Fibroblast of mammary gland (primary cell): ENCODE data around the gene GPATCH4.
"Not testable (repeated sequence)": the region's sequence is repeated elsewhere in the genome, so short reads cannot be mapped to it uniquely, and the experiment has no call there.

Source experiments
- DNase-seq: peaks from one replicate; pipeline ENCODE4 v3.0.0-alpha.2; 2010; ENCODE audit warnings: low read depth
- H3K4me3 ChIP-seq: 2 replicates; pipeline ENCODE4 v1.5.1; 2011; ENCODE audit warnings: low read depth, mild to moderate bottlenecking, low read length, moderate library complexity; ENCODE audit not compliant: control insufficient read depth
- CTCF ChIP-seq: conservative IDR thresholded peaks from 2 replicates; pipeline ENCODE4 v1.5.1; 2011; ENCODE audit warnings: low read depth, low read length, inconsistent platforms; ENCODE audit not compliant: control insufficient read depth, insufficient read depth

Gene GPATCH4

DNA sequence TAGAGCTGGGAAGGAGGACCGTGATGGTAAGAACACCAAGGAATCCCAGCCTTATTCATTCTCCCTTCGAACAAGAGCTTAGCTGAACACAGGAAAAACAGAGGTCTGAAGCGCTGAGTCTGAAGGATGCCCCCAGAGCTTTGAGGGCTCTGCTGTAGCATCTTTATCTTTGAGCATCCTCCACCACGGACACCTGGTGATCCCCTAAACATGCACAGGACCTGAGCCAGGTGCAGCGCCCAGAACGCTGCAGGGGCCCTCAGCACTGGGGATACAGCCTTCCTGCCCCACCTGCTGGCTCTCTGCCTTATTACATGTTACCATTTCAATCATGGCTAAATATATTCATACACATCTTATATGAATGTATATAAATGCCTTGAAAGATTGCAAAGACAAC, 7.7 kb upstream of the GPATCH4 start:
- no peak overlapping the region for H3K4me3 ChIP-seq
- peak; percentile 15 for DNase-seq
- peak; percentile 47 for TF ChIP-seq CTCF

- DNase-seq = peak; percentile 76
- H3K4me3 ChIP-seq = no peak overlapping the region
- peak; percentile 91 for TF ChIP-seq CTCF
These were observed 6.9 kb upstream of the GPATCH4 start for GRCh38 chr1:156608036-156608674.

- H3K4me3 ChIP-seq, DNase-seq: not testable (repeated sequence)
These were observed 6.1 kb upstream of the GPATCH4 start for GRCh38 chr1:156607344-156607743.

- DNase-seq = peak; percentile 30
- peak; percentile 43 for TF ChIP-seq CTCF
- no peak overlapping the region for H3K4me3 ChIP-seq
These were observed 1.3 kb upstream of the GPATCH4 start for GRCh38 chr1:156602557-156602993.

DNA sequence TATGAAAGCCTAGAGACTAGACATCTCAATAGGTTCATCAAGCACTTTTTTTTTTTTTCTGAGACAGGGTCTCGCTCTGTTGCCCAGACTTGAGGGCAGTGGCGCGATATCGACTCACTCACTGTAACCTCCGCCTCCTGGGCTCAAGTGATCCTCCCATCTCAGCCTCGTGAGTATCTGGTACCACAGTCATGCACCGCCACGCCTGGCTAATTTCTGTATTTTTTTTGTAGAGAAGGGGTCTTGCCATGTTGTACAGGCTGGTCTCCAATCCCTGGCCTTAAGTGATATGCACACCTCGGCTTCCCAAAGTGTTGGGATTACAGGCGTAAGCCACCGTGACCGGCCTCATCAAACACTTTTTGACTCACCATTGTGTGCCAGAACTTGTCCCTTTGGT, 613 bp upstream of the GPATCH4 start:
- DNase-seq = no peak
- no peak for TF ChIP-seq CTCF
- H3K4me3 ChIP-seq = peak overlapping the region; percentile 97

GRCh38 chr1:156600733-156601121, 552 bp downstream of the GPATCH4 start:
- peak overlapping the region; percentile 97 for H3K4me3 ChIP-seq
- DNase-seq = peak; percentile 16
- no peak for TF ChIP-seq CTCF

GRCh38 chr1:156599811-156600210, 1.5 kb downstream of the GPATCH4 start:
- H3K4me3 ChIP-seq = no peak overlapping the region
- DNase-seq = peak; percentile 22
- TF ChIP-seq CTCF = peak; percentile 1
